Stomach (tissue), 4 donors: Measurements from ENCODE around the gene SLC22A5.

ENCODE experiments used
- CTCF ChIP-seq, 7 experiments: fragments of 450-650 bp in 4 of 7; fragments of 200-600 bp in 3 of 7; sonication (generic) in 3 of 7; IDR thresholded peaks; one replicate each; pipeline ENCODE4 v1.5.1; 2016 to 2019; ENCODE audit warnings: antibody characterized with exemption in 7 of 7, control low read depth in 2 of 7, mild to moderate bottlenecking in 1 of 7
- POLR2AphosphoS5 ChIP-seq, 3 donors: sonication (generic); formaldehyde crosslinking; IDR thresholded peaks; one replicate each; pipeline ENCODE4 v1.6.1; 2016; ENCODE audit warnings: antibody characterized with exemption in 3 of 3

GRCh38 chr5:132419502-132420468, 50.3 kb downstream of the SLC22A5 start:
- TF ChIP-seq POLR2AphosphoS5 (IDR thresholded peaks at IDR 0.05): peak in 1 of 3 donors; percentile 49
- peak in 5 of 7 experiments; percentile 73 to 89 (median 85) for TF ChIP-seq CTCF (IDR thresholded peaks at IDR 0.05)
